IMR-90 (cell line): ENCODE results near the gene ZNF791. TPM values are rescaled to one million over a fixed set of nuclear protein-coding genes. Genes with fewer than 3 reads are reported as not detected.

Source experiments
- ATAC-seq: fragments of 200-7000 bp; cut with Tn5 transposase; 2 replicates; pipeline ENCODE4 v1.9.1; 2020; ENCODE audit warnings: low read depth, mild to moderate bottlenecking, moderate library complexity
- BruUV-seq: library from RNA; stranded (reverse); fragments of 400-500 nt; replicated peaks from 2 replicates; lab custom pipeline; 2021; lab: Mats Ljungman, UMichigan
- CTCF ChIA-PET: fragments of 300-600 bp; formaldehyde crosslinking; extraction: SDS; loops from one replicate; lab custom pipeline; 2021; ENCODE audit warnings: antibody characterized with exemption; lab: Yijun Ruan, JAX
- POLR2A ChIA-PET: fragments of 300-600 bp; sonication (Branson Sonifier 250); formaldehyde crosslinking; loops from one replicate; lab custom pipeline; 2022; ENCODE audit warnings: antibody characterized with exemption; ENCODE audit not compliant: unreplicated experiment; lab: Charles Lee
- DNase-seq: peaks from one replicate; pipeline ENCODE4 v3.0.0; 2013
- H2AFZ ChIP-seq: replicated peaks from 2 replicates; pipeline ENCODE3; 2013; ENCODE audit warnings: low read length, mild to moderate bottlenecking; ENCODE audit not compliant: poor library complexity
- H2AK5ac ChIP-seq: 2 replicates; pipeline ENCODE4 v1.6.1; 2013; ENCODE audit warnings: low read depth, low read length, inconsistent platforms
- H2AK9ac ChIP-seq: replicated peaks from 2 replicates; pipeline ENCODE3; 2013; ENCODE audit warnings: mild to moderate bottlenecking, low read depth, low read length, moderate library complexity; ENCODE audit not compliant: poor library complexity
- H2BK120ac ChIP-seq: 2 replicates; pipeline ENCODE4 v1.6.1; 2013; ENCODE audit warnings: low read depth, low read length, inconsistent platforms
- H2BK15ac ChIP-seq: 3 replicates; pipeline ENCODE4 v1.6.1; 2013; ENCODE audit warnings: low read depth, low read length, inconsistent platforms
- H2BK20ac ChIP-seq: 2 replicates; pipeline ENCODE4 v1.6.1; 2013; ENCODE audit warnings: low read depth, mild to moderate bottlenecking, inconsistent platforms, low read length, moderate library complexity
- H2BK5ac ChIP-seq: 2 replicates; pipeline ENCODE4 v1.6.1; 2013; ENCODE audit warnings: mild to moderate bottlenecking, low read depth, low read length, inconsistent platforms; ENCODE audit not compliant: poor library complexity, severe bottlenecking
- H3K14ac ChIP-seq: replicated peaks from 2 replicates; pipeline ENCODE4 v1.6.1; 2013; ENCODE audit warnings: low read depth, low read length, inconsistent platforms
- H3K18ac ChIP-seq: 2 replicates; pipeline ENCODE4 v1.6.1; 2013; ENCODE audit warnings: low read depth, low read length, control low read depth
- H3K23ac ChIP-seq: 2 replicates; pipeline ENCODE4 v1.6.1; 2013; ENCODE audit warnings: low read depth, low read length, inconsistent platforms
- H3K27ac ChIP-seq: 2 replicates; pipeline ENCODE4 v1.5.1; 2013; ENCODE audit warnings: mild to moderate bottlenecking, control low read depth, low read length; ENCODE audit not compliant: insufficient read depth
- H3K27me3 ChIP-seq: 2 replicates; pipeline ENCODE4 v1.6.1; 2013; ENCODE audit warnings: low read length; ENCODE audit not compliant: control insufficient read depth, insufficient read depth
- H3K36me3 ChIP-seq: 2 replicates; pipeline ENCODE4 v1.6.1; 2013; ENCODE audit warnings: low read length, mixed read lengths; ENCODE audit not compliant: control insufficient read depth, insufficient read depth
- H3K4ac ChIP-seq: 2 replicates; pipeline ENCODE4 v1.6.1; 2013; ENCODE audit warnings: low read depth, low read length, inconsistent platforms
- H3K4me1 ChIP-seq: 2 replicates; pipeline ENCODE4 v1.6.1; 2013; ENCODE audit warnings: low read length, mixed read lengths; ENCODE audit not compliant: control insufficient read depth, insufficient read depth
- H3K4me2 ChIP-seq: 2 replicates; pipeline ENCODE4 v1.6.1; 2013; ENCODE audit warnings: low read depth, mild to moderate bottlenecking, control low read depth, low read length, moderate library complexity
- H3K4me3 ChIP-seq: 2 replicates; pipeline ENCODE4 v1.5.1; 2013; ENCODE audit warnings: low read depth, mild to moderate bottlenecking, control low read depth, low read length, moderate library complexity; ENCODE audit not compliant: insufficient read depth
- H3K56ac ChIP-seq: 2 replicates; pipeline ENCODE4 v1.6.1; 2013; ENCODE audit warnings: low read length, inconsistent platforms; ENCODE audit not compliant: insufficient read depth; ENCODE audit errors: extremely low read depth
- H3K79me1 ChIP-seq, 2 experiments: 2 replicates each; pipeline ENCODE4 v1.6.1; 2013; ENCODE audit warnings: low read length in 2 of 2, inconsistent platforms in 1 of 2, low read depth in 1 of 2
- H3K9ac ChIP-seq: 2 replicates; pipeline ENCODE4 v1.6.1; 2013; ENCODE audit warnings: low read depth, low read length, control low read depth
- H3K9me1 ChIP-seq: 2 replicates; pipeline ENCODE4 v1.6.1; 2013; ENCODE audit warnings: low read length, inconsistent platforms; ENCODE audit not compliant: insufficient read depth
- H3K9me3 ChIP-seq: 2 replicates; pipeline ENCODE4 v1.6.1; 2013; ENCODE audit warnings: low read length; ENCODE audit not compliant: control insufficient read depth, insufficient read depth
- H4K20me1 ChIP-seq: 2 replicates; pipeline ENCODE4 v1.6.1; 2013; ENCODE audit warnings: low read length, inconsistent platforms; ENCODE audit not compliant: insufficient read depth
- H4K5ac ChIP-seq: 2 replicates; pipeline ENCODE4 v1.6.1; 2013; ENCODE audit warnings: mild to moderate bottlenecking, low read depth, low read length, control low read depth
- H4K8ac ChIP-seq, 2 experiments: 2 replicates each; pipeline ENCODE4 v1.6.1; 2013; ENCODE audit warnings: low read depth in 2 of 2, low read length in 2 of 2, control low read depth in 1 of 2, inconsistent platforms in 1 of 2
- H4K91ac ChIP-seq: 2 replicates; pipeline ENCODE4 v1.6.1; 2013; ENCODE audit warnings: low read depth, low read length, inconsistent platforms; ENCODE audit not compliant: insufficient read depth
- MAFK ChIP-seq: IDR thresholded peaks from 2 replicates; pipeline ENCODE4 v1.6.1; 2012; ENCODE audit warnings: low read depth, low read length, improper control_type of control experiment
- MXI1 ChIP-seq: IDR thresholded peaks from 2 replicates; pipeline ENCODE4 v1.6.1; 2012; ENCODE audit warnings: low read depth, mild to moderate bottlenecking, low read length, moderate library complexity, borderline replicate concordance
- WGBS, 2 experiments: methylation state at CpG; one replicate each; pipeline versions ENCODE4 v1.1.5 to v1.1.7; 2013; ENCODE audit warnings: missing lambda C conversion rate in 2 of 2; ENCODE audit not compliant: insufficient read length in 1 of 2; ENCODE audit errors: extremely low coverage in 2 of 2; 5-methylcytosine and 5-hydroxymethylcytosine counted together
- dilution Hi-C: fragments of 300-500 bp; cut with HindIII; formaldehyde crosslinking; loops from one replicate; pipeline ENCODE4 v1.14.3; 2018; ENCODE audit warnings: low sequenced_read_pairs; ENCODE audit not compliant: unreplicated experiment
- in situ Hi-C: fragments of 300-500 bp; cut with MboI; formaldehyde crosslinking; loops from 3 replicates; pipeline ENCODE4 v1.14.3; 2019; ENCODE audit warnings: low sequenced_read_pairs, inconsistent platforms, mixed read lengths
- intact Hi-C: fragments of 100-400 bp; cut with micrococcal nuclease; formaldehyde crosslinking; loops from 2 replicates; pipeline ENCODE4 v1.10.0; 2022
- polyA plus RNA-seq, 3 experiments: library from polyadenylated mRNA; depleted of rRNA; stranded (reverse); fragments of >200 nt; gene quantifications; 2 replicates each; pipeline ENCODE4 v1.2.3, GENCODE V29; 2012; ENCODE audit warnings: low replicate concordance in 1 of 3
- total RNA-seq: library from RNA; depleted of rRNA; stranded (reverse); fragments of >200 nt; gene quantifications from 2 replicates; pipeline ENCODE4 v1.2.3, GENCODE V29; 2012

ZNF791 gene
- total and polyA plus RNA-seq, 2 of the 4 experiments (the other 2 are of a cell fraction): 7.1 to 15.8 TPM

- no peaks in the 10 kb centered on the region; a peak in 3 of 4 replicates for H3K79me1 ChIP-seq
- no peaks in the 10 kb centered on the region for H3K4me1 ChIP-seq
- no peak overlapping the region for H2BK120ac ChIP-seq
- no peak overlapping the region for H3K27ac ChIP-seq
- dilution Hi-C loops (no loop called here), intact Hi-C loops (no loop called here), in situ Hi-C loops (no loop called here)
- no peak overlapping the region for H3K14ac ChIP-seq
- H2AFZ ChIP-seq: no peak overlapping the region
- peak overlapping the region; percentile 57 for H2AK9ac ChIP-seq
- no peaks in the 10 kb centered on the region for H3K9me3 ChIP-seq
- peaks cover 14% of the 10 kb centered on the region; the same call in 1 of the 2 replicates for H3K36me3 ChIP-seq
- H3K56ac ChIP-seq: no peak overlapping the region
- ChIA-PET CTCF (no interaction called here), POLR2A (no interaction called here)
- H3K27me3 ChIP-seq: no peaks in the 10 kb centered on the region
- DNase-seq (no peak), ATAC-seq (no peak)
- no TSS peak for BruUV-seq
- TF ChIP-seq MAFK (peak; percentile 32; the same call in 1 of the 2 replicates), MXI1 (no peak)
- H4K8ac ChIP-seq: no peak overlapping the region
- no peak overlapping the region for H2BK20ac ChIP-seq
- H2BK5ac ChIP-seq: no peak overlapping the region
- no peaks in the 10 kb centered on the region; the same call in 1 of the 2 replicates for H4K20me1 ChIP-seq
- H3K4me2 ChIP-seq: no peak overlapping the region
- H3K4me3 ChIP-seq: no peak overlapping the region
- H3K18ac ChIP-seq: no peak overlapping the region
- no peak overlapping the region for H4K5ac ChIP-seq
- H3K9ac ChIP-seq: no peak overlapping the region
- no peak overlapping the region for H2AK5ac ChIP-seq
- no peaks in the 10 kb centered on the region for H3K9me1 ChIP-seq
- H3K23ac ChIP-seq: no peak overlapping the region
- no peak overlapping the region for H4K91ac ChIP-seq
- H2BK15ac ChIP-seq: no peak overlapping the region
- H3K4ac ChIP-seq: no peak overlapping the region
- WGBS, 2 experiments: 59% methylated on average over 16 of the region's 38 CpGs; no CpG with 5 or more reads in 1 of the 2 experiments
Measured at GRCh38 chr19:12596927-12597548, 13.7 kb upstream of the ZNF791 start.
